Left ventricle myocardium inferior (tissue), 1 donor: Measurements from ENCODE around the gene MINK1. TPM values are rescaled to one million over a fixed set of nuclear protein-coding genes. Genes with fewer than 3 reads are reported as not detected.

Source experiments
- DNase-seq: peaks from one replicate; pipeline ENCODE4 v3.0.0-alpha.2; 2020
- H3K27ac ChIP-seq: fragments of 200-600 bp; replicated peaks from 2 replicates; pipeline ENCODE4 v1.8.0; 2021
- H3K27me3 ChIP-seq: fragments of 200-600 bp; 2 replicates; pipeline ENCODE4 v1.8.0; 2021; ENCODE audit warnings: low read depth
- H3K36me3 ChIP-seq: fragments of 200-600 bp; 2 replicates; pipeline ENCODE4 v1.8.0; 2021
- H3K4me1 ChIP-seq: fragments of 200-600 bp; 2 replicates; pipeline ENCODE4 v1.8.0; 2021
- H3K4me3 ChIP-seq: fragments of 200-600 bp; 2 replicates; pipeline ENCODE4 v1.8.0; 2021; ENCODE audit warnings: mild to moderate bottlenecking, moderate library complexity
- H3K9me3 ChIP-seq: fragments of 200-600 bp; replicated peaks from 2 replicates; pipeline ENCODE4 v1.8.0; 2021
- CTCF ChIP-seq: fragments of 200-600 bp; IDR thresholded peaks from 2 replicates; pipeline ENCODE4 v1.8.0; 2021; ENCODE audit warnings: antibody characterized with exemption, mild to moderate bottlenecking, borderline replicate concordance
- intact Hi-C: fragments of 100-400 bp; cut with micrococcal nuclease; formaldehyde crosslinking; loops from one replicate; pipeline ENCODE4 v1.11.0; 2022
- total RNA-seq: library from RNA; stranded (reverse); fragmentation: NEBNext Ultra II Directional; extraction: Animal tissue kit (Norgen Biotek cat#: 25700); gene quantifications from one replicate; pipeline ENCODE4 v1.2.1, GENCODE V29; 2021
- donor health status: DM: no; HTN: yes; CAD: no; lungs with severe emphysema.

The MINK1 gene
- total RNA-seq, 1 donor from 2014 or later, result 50.9 TPM

GRCh38 chr17:4932756-4933155 is 99.6 kb downstream of the MINK1 start:
- DNase-seq, result no peak
- intact Hi-C loops, result no loop called here
- TF ChIP-seq CTCF, result no peak
- Histone ChIP-seq H3K9me3 (no peaks in the 10 kb centered on the region), H3K4me3 (no peak overlapping the region), H3K27ac (no peak overlapping the region), H3K27me3 (no peaks in the 10 kb centered on the region), H3K36me3 (peaks cover 19% of the 10 kb centered on the region), H3K4me1 (peaks cover 15% of the 10 kb centered on the region)

- Histone ChIP-seq H3K27ac (peak overlapping the region; percentile 51), H3K4me1 (peaks cover 24% of the 10 kb centered on the region), H3K36me3 (peaks cover 28% of the 10 kb centered on the region), H3K27me3 (no peaks in the 10 kb centered on the region), H3K9me3 (no peaks in the 10 kb centered on the region), H3K4me3 (no peak overlapping the region)
- intact Hi-C loops, result no loop called here
- no peak for TF ChIP-seq CTCF
- DNase-seq, result no peak
Measured at GRCh38 chr17:4933646-4934045, 100.5 kb downstream of the MINK1 start.

GRCh38 chr17:4934173-4934979 is 101.2 kb downstream of the MINK1 start:
- DNase-seq, result no peak
- intact Hi-C loops, result no loop called here
- no peak overlapping the region for H3K4me3 ChIP-seq
- no peak for TF ChIP-seq CTCF
- H3K27ac ChIP-seq, result peak overlapping the region; percentile 51
- peaks cover 30% of the 10 kb centered on the region for H3K36me3 ChIP-seq
- no peaks in the 10 kb centered on the region for H3K9me3 ChIP-seq
- H3K4me1 ChIP-seq, result peaks cover 31% of the 10 kb centered on the region
- H3K27me3 ChIP-seq, result no peaks in the 10 kb centered on the region

- Histone ChIP-seq H3K27me3 (no peaks in the 10 kb centered on the region), H3K9me3 (no peaks in the 10 kb centered on the region), H3K36me3 (peaks cover 30% of the 10 kb centered on the region), H3K4me3 (no peak overlapping the region), H3K27ac (no peak overlapping the region), H3K4me1 (peaks cover 40% of the 10 kb centered on the region)
- intact Hi-C loops, result no loop called here
- no peak for TF ChIP-seq CTCF
- no peak for DNase-seq
Measured at GRCh38 chr17:4935650-4936049, 102.5 kb downstream of the MINK1 start.

GRCh38 chr17:4936436-4936835 is 103.3 kb downstream of the MINK1 start:
- H3K36me3 ChIP-seq, result peaks cover 30% of the 10 kb centered on the region
- DNase-seq, result no peak
- no peak for TF ChIP-seq CTCF
- H3K9me3 ChIP-seq, result no peaks in the 10 kb centered on the region
- H3K4me3 ChIP-seq, result no peak overlapping the region
- H3K4me1 ChIP-seq, result peaks cover 48% of the 10 kb centered on the region
- no peaks in the 10 kb centered on the region for H3K27me3 ChIP-seq
- H3K27ac ChIP-seq, result no peak overlapping the region
- intact Hi-C loops, result no loop called here
